DND-41 (cell line): Measurements from ENCODE around the gene NPR1.
A peak's percentile ranks its signal among the peaks of the same experiment; 100 is the strongest.

ENCODE experiments used
- ATAC-seq: fragments of 200-7000 bp; cut with Tn5 transposase; 3 replicates; pipeline ENCODE4 v1.9.1; 2021; ENCODE audit warnings: low read depth; ENCODE audit not compliant: insufficient read depth
- DNase-seq: peaks from one replicate; pipeline ENCODE4 v3.0.0-alpha.2; 2020
- H2AFZ ChIP-seq: 2 replicates; pipeline ENCODE4 v1.6.0; 2012; ENCODE audit warnings: low read depth, low read length
- H3K27ac ChIP-seq: 2 replicates; pipeline ENCODE4 v1.5.1; 2012; ENCODE audit warnings: low read length, inconsistent platforms
- H3K27me3 ChIP-seq: fragments of 200-600 bp; sonication (generic); 2 replicates; pipeline ENCODE4 v1.6.0; 2012; ENCODE audit warnings: low read length, mild to moderate bottlenecking, inconsistent platforms; ENCODE audit not compliant: insufficient read depth, poor library complexity
- H3K36me3 ChIP-seq: 2 replicates; pipeline ENCODE4 v1.5.1; 2012; ENCODE audit warnings: low read length, inconsistent platforms; ENCODE audit not compliant: insufficient read depth
- H3K4me1 ChIP-seq: 2 replicates; pipeline ENCODE4 v1.5.1; 2012; ENCODE audit warnings: mild to moderate bottlenecking, low read length; ENCODE audit not compliant: insufficient read depth
- H3K4me2 ChIP-seq: 2 replicates; pipeline ENCODE4 v1.6.0; 2012; ENCODE audit warnings: mild to moderate bottlenecking, moderate library complexity, low read length, inconsistent platforms; ENCODE audit not compliant: insufficient read depth
- H3K4me3 ChIP-seq, 2 experiments: fragments of 200-600 bp in 1 of 2; shearing (Covaris generic) in 1 of 2; 2 replicates each; pipeline ENCODE4 v1.5.1; 2012 to 2016; ENCODE audit warnings: inconsistent platforms in 2 of 2, low read length in 2 of 2, mild to moderate bottlenecking in 2 of 2, low read depth in 1 of 2, moderate library complexity in 1 of 2
- H3K79me2 ChIP-seq: 2 replicates; pipeline ENCODE4 v1.6.0; 2012; ENCODE audit warnings: low read length, inconsistent platforms; ENCODE audit not compliant: insufficient read depth
- H3K9ac ChIP-seq: 2 replicates; pipeline ENCODE4 v1.6.0; 2012; ENCODE audit warnings: low read depth, mild to moderate bottlenecking, inconsistent platforms, low read length, moderate library complexity
- H3K9me3 ChIP-seq: 2 replicates; pipeline ENCODE4 v1.5.1; 2012; ENCODE audit warnings: low read length, moderate library complexity, mild to moderate bottlenecking, inconsistent platforms; ENCODE audit not compliant: insufficient read depth, severe bottlenecking
- H4K20me1 ChIP-seq: 2 replicates; pipeline ENCODE4 v1.6.0; 2012; ENCODE audit warnings: low read length; ENCODE audit not compliant: insufficient read depth
- CTCF ChIP-seq: IDR thresholded peaks from 2 replicates; pipeline ENCODE4 v1.5.1; 2012; ENCODE audit warnings: borderline replicate concordance, low read length, moderate library complexity, mild to moderate bottlenecking; ENCODE audit not compliant: poor library complexity, severe bottlenecking; ENCODE audit errors: extremely low read depth
- EZH2 ChIP-seq: IDR thresholded peaks from 3 replicates; pipeline ENCODE4 v1.6.1; 2012; ENCODE audit warnings: borderline replicate concordance, low read depth, mild to moderate bottlenecking, moderate library complexity, low read length, inconsistent platforms; ENCODE audit not compliant: severe bottlenecking

NPR1 gene

GRCh38 chr1:153659175-153659534, 19.3 kb upstream of the NPR1 start:
- Histone ChIP-seq H3K9ac (peak overlapping the region; percentile 79), H3K27me3 (no peaks in the 10 kb centered on the region), H3K4me3 (peak overlapping the region; percentile 67 to 85), H3K79me2 (peaks cover 17% of the 10 kb centered on the region), H3K9me3 (no peaks in the 10 kb centered on the region), H3K4me2 (peak overlapping the region; percentile 70), H3K36me3 (peaks cover 40% of the 10 kb centered on the region), H4K20me1 (peaks cover 5% of the 10 kb centered on the region; the same call in 1 of the 2 replicates), H3K4me1 (peaks cover 28% of the 10 kb centered on the region), H2AFZ (peak overlapping the region; percentile 93), H3K27ac (peak overlapping the region; percentile 90)
- no peak for DNase-seq
- no peak for TF ChIP-seq CTCF
- TF ChIP-seq EZH2 = no peak
- ATAC-seq = no peak

GRCh38 chr1:153659656-153660055, 18.8 kb upstream of the NPR1 start:
- H2AFZ ChIP-seq = no peak overlapping the region
- peaks cover 28% of the 10 kb centered on the region for H3K4me1 ChIP-seq
- H3K4me2 ChIP-seq = peak overlapping the region; percentile 70
- H3K79me2 ChIP-seq = peaks cover 20% of the 10 kb centered on the region
- peaks cover 5% of the 10 kb centered on the region; the same call in 1 of the 2 replicates for H4K20me1 ChIP-seq
- H3K9ac ChIP-seq = peak overlapping the region; percentile 79
- peak overlapping the region; percentile 67 to 85; a peak in 3 of 4 replicates for H3K4me3 ChIP-seq
- no peak overlapping the region; the same call in 1 of the 2 replicates for H3K27ac ChIP-seq
- H3K36me3 ChIP-seq = peaks cover 45% of the 10 kb centered on the region
- no peaks in the 10 kb centered on the region for H3K27me3 ChIP-seq
- ATAC-seq (no peak), DNase-seq (no peak)
- no peak for TF ChIP-seq CTCF
- TF ChIP-seq EZH2 = no peak
- H3K9me3 ChIP-seq = no peaks in the 10 kb centered on the region

- Histone ChIP-seq H3K79me2 (peaks cover 31% of the 10 kb centered on the region), H3K27me3 (no peaks in the 10 kb centered on the region), H3K27ac (no peak overlapping the region), H3K4me3 (no peak overlapping the region), H3K4me1 (peaks cover 28% of the 10 kb centered on the region), H3K9ac (no peak overlapping the region), H3K9me3 (no peaks in the 10 kb centered on the region), H3K4me2 (no peak overlapping the region), H4K20me1 (peaks cover 5% of the 10 kb centered on the region; the same call in 1 of the 2 replicates), H2AFZ (no peak overlapping the region), H3K36me3 (peaks cover 61% of the 10 kb centered on the region)
- no peak for ATAC-seq
- TF ChIP-seq EZH2 = no peak
- no peak for TF ChIP-seq CTCF
- DNase-seq = no peak
Measured at GRCh38 chr1:153661111-153661708, 17.3 kb upstream of the NPR1 start.

GRCh38 chr1:153662269-153662668, 16.2 kb upstream of the NPR1 start:
- no peak overlapping the region for H2AFZ ChIP-seq
- DNase-seq (no peak), ATAC-seq (no peak)
- no peak overlapping the region for H3K4me3 ChIP-seq
- TF ChIP-seq EZH2 (no peak), CTCF (no peak)
- peaks cover 71% of the 10 kb centered on the region for H3K36me3 ChIP-seq
- H3K27me3 ChIP-seq = no peaks in the 10 kb centered on the region
- no peaks in the 10 kb centered on the region for H3K9me3 ChIP-seq
- H3K27ac ChIP-seq = no peak overlapping the region
- peaks cover 14% of the 10 kb centered on the region; the same call in 1 of the 2 replicates for H4K20me1 ChIP-seq
- no peak overlapping the region for H3K9ac ChIP-seq
- peaks cover 29% of the 10 kb centered on the region for H3K4me1 ChIP-seq
- H3K79me2 ChIP-seq = peaks cover 41% of the 10 kb centered on the region
- no peak overlapping the region for H3K4me2 ChIP-seq
